GM19193 (cell line): ENCODE measurements around the gene TALDO1.

Experiments
- POLR2A ChIP-seq: IDR thresholded peaks from 4 replicates; pipeline ENCODE4 v1.6.1; 2011; ENCODE audit not compliant: insufficient read depth, insufficient read length; ENCODE audit errors: extremely low read depth

The TALDO1 gene

DNA sequence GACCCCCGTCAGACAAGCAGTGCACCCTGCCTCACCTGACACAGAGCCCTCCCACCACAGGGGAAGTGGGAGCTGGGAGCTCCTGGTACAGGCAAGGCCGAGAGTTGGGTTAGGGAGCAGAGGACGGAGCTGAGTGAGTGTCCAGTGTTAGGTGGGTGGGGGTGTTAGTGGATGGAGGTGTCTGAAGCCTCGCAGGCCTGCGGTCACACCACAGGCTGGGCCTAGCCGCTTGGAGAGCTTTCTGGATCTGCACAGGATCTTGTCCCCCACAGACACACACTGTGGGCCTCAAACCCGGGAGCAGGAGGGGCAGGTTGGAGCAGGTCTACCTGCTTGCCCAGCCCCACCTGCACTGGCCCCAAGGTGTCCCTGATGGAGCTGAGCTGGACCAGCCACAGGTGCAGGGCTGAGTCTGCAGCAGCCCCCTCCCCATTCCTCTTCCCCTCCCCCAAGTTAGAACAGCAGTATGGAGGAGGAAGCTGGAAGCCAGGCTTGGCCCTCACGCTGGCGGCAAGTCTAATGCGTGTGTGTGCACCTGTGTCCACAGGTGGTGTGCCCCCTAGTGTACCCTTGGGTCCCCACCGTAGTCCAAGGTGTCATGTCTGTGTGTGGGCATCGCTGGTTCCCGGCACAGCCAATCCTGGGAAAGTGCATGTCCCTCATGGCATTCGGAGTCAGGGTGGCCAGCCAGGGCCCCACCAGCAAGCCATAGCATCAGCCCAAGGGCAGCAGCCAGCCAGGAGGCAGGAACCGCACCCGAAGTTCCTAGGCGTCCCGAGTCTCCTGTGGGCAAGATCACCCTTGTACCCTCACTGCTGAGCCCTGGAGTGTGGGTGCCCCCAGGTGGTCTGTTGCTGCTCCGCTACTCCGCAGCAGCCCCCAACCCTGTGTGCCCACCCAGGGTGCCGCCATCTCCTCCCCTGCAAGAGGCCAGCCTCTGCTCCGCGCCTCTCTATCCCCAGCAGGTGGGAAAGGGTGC lies 32.0 kb downstream of the TALDO1 start:
- TF ChIP-seq POLR2A = no peak

DNA sequence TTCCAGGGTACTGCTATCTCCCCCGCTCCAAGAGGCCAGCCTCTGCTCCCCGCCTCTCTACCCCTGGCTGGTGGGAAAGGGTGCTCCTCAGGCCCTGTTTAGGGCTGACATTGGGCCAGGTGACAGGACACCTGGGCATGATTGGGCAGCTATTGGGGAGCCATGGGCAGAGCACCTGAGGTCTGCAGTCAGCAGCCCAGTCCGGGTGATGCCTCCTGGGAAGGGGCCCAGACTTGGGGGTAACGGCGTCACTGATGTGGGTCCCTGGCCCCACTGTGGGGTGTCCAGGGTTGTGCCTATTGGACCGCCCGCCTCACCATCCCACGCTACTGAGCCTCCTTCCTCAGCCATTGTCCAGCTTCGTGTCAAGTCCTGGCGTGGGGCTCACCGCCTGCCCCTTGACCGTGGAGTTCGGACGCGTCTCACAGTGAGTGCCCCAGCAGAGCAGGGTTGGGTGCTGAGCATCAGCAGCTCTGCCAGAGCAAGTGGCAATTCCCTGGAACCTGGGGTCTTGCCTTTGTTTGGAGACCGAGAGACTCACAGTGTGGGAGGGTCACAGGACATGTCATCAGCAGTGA lies 32.8 kb downstream of the TALDO1 start:
- TF ChIP-seq POLR2A = no peak

DNA sequence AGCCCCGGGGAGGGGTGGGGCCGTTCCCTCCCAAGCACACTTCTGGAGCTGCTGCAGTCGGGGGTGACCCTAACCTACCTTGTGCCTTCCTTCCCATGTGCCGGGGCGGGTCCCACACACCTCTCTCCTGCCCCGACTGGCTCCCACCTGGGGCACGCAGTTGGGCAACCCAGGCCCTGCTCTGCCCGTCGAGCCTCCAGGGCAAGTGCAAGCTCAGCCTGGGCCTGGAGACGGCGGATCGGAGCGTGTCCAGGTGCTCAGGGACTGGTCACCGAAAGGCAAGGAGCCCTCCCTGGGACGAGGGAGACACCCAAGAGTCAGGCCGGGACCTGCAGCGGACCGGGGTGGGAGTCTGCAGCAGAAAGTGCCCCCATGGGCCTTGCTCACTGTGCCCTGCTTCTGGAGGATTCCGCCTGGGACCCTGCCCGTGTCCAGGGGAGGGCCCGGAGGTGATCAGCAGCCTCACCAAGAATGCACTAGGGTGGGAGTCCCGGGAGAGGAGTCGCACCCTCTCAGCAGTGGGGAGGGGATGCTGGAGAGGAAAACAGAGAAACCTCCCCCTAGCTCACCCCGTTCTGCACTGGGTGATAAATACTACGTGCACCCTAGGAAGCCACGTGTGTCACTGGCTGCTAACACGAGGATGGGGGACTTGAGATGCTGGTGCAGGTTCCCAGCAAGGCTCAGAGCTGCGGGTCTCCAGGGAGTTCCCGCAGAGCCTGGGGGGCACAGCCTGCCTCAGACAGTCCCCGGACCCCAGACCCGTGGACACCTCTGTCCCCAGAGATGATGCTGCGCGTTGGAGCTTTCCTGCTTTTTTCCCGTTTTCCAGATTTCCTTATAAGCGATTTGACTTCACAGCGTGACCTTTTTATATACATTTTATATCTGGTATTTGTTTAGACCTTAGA lies 35.3 kb downstream of the TALDO1 start:
- TF ChIP-seq POLR2A = no peak

- TF ChIP-seq POLR2A = no peak
These were observed 36.3 kb downstream of the TALDO1 start for GRCh38 chr11:783581-784015.

DNA sequence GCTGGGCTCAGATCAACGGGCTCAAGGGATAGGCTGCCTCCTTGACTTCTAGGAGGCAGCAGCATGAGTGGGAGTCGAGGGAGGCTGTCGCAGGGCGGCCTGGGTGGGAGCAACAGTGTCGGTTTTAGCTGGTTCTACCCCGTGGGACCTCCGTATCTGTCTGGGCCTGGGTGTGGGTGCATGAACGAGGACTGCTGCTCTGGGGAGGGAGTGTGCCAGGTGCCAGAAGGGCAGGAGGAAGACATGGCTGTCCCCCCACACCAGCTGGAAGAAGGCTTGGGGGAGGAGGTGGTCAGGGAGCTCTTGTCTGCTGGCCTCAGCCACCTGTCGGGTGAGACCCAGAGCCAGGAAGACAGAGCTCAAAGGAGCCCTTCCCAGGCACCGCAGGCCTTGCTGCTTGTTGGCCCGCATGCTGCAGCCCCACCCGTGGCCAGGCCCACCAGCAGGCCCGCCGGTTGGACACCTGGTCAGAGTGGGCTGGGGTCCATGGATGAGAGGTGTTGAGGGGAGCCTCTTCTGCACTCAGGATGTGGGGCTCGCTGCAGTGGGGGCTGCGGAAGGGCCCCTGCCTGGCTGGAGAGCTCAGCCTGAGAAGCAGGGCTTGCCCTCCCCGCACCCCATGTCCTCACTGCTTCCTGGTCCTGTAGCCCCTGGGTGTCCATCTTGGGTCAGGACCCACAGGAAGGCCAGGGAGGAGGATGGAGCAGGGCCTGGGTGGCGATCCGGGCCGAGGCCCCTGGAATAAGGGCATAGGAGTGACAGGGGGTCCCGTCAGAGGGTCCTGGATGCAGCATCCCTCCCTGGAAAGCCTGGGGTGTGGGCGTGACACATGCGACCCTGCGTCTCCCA lies 39.2 kb downstream of the TALDO1 start:
- TF ChIP-seq POLR2A = no peak

DNA sequence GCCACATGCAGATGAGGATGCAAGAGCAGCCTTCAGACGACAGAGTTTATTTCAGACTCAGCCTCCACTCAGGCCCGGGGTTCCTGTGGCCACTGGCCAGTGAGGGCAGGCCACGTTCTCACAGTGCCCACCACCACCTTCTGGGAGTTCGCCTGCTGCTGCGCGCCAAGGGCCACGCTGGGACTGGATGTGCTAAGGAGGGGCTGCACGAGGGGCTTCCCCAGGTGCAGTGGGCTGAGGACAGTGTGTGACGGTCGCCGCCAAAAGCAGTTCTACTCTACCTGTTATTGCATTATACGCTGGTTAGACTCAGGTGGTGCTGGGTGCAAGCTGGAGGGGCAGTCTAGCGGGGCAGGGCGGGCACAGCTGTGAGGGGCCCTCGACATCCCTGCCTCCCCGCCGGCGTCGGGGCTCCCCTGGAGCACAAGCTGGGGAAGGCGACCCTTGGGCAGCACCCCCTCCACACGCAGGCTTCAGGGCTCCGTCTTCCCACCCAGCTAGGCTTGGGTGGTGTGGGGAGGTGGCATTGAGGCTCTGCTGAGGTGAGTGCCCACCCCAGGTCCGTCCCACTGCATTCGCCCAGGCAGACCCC lies 39.9 kb downstream of the TALDO1 start:
- no peak for TF ChIP-seq POLR2A

GRCh38 chr11:788009-788640 lies 40.9 kb downstream of the TALDO1 start:
- no peak for TF ChIP-seq POLR2A

DNA sequence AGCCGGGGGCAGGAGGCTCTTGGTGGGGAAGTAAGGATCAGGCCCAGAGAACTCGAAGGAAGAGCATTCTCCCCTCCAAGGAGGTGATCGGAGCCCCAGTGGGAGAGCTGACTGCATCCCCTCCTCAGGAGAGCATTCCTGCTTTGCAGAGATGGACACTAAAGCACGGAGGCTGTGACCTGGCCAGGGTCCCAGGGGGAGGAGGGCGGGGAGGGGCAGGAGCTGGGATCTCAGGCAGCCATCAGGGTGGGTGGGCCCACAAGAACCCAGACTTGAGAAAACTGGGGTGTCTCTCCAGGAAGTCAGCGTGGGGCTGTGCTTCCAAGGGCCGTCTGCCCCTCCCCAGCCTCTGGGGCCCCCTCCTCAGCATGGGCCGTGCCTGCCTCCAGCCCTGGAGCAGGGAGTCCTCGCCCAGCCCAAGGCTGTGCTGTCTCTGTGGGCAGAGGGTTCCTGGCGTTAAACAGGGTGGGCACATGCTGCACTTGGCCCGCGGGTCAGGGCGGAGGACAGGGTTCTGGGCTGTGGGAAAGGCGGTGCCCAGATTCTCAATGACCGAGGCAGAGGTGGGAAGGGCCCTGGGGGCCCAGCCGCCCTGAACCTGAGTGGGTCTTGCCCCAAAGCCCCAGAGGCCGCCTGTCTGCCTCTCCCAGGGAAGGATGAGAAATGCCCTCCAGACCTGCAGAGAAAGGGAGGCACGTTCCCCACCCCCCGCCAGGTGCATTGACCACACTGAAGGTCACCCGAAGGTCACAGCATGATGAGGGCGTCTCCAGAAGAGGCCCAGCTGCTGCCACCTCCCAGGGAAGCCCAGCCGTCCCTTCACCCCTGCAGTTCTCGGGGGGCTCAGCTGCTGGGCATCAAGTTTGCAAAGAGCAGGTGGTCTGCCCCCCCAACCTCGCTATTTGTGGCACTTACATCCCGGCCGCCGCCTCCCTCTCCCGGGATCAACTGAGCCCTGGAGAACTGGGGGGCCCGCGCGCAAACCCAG lies 42.0 kb downstream of the TALDO1 start:
- no peak for TF ChIP-seq POLR2A

- TF ChIP-seq POLR2A = no peak
These were observed 42.7 kb downstream of the TALDO1 start, which contains the start of gene CEND1 for GRCh38 chr11:789943-790342. CEND1 (minus strand) TSS chr11:790090; CDS start chr11:788576, 1,514 bp downstream.

GRCh38 chr11:790721-791564 lies 43.7 kb downstream of the TALDO1 start:
- TF ChIP-seq POLR2A = no peak
